ENCODE data around the gene LARGE1. TPM values are rescaled to one million over a fixed set of nuclear protein-coding genes. Genes with fewer than 3 reads are reported as not detected.

The LARGE1 gene
- total and polyA plus RNA-seq, 2 donors (not counting 1 experiment from before 2014, with no cell fraction given) = 14.1 to 19.2 TPM

GRCh38 chr22:33921525-33922348, 1.5 kb upstream of the LARGE1 start:
- Histone ChIP-seq H2AFZ (ENCODE audit: low read length) (peak overlapping the region; percentile 89), H3K27ac (ENCODE audit: insufficient read depth, low read length) (peak overlapping the region; percentile 40), H4K20me1 (ENCODE audit: control insufficient read depth, extremely low read depth, insufficient read depth, low read length) (peaks cover 2% of the 10 kb centered on the region), H3K36me3 (ENCODE audit: control insufficient read depth, insufficient read depth, low read length) (no peaks in the 10 kb centered on the region), H3K9ac (ENCODE audit: insufficient read depth, low read length) (peak overlapping the region; percentile 70), H3K4me1 (ENCODE audit: control insufficient read depth, extremely low read depth, insufficient read depth, low read length) (peaks cover 3% of the 10 kb centered on the region), H3K4me3 (replicated peaks in 1 of 4; ENCODE audit: control extremely low read depth in 1 of 4, insufficient read depth in 1 of 4, low read depth in 3 of 4, low read length in 4 of 4) (peak overlapping the region; percentile 61 to 79 (median 74)), H3K9me3 (ENCODE audit: control insufficient read depth, insufficient read depth, low read depth, low read length) (no peaks in the 10 kb centered on the region), H3K4me2 (ENCODE audit: extremely low read depth, insufficient read depth, low read length) (peak overlapping the region; percentile 100), H3K27me3 (ENCODE audit: control insufficient read depth, insufficient read depth, low read length) (peaks cover 3% of the 10 kb centered on the region), H3K79me2 (ENCODE audit: control insufficient read depth, insufficient read depth, low read length) (peaks cover 9% of the 10 kb centered on the region)
- TF ChIP-seq CTCF (conservative IDR thresholded peaks at IDR 0.05 in 1 of 2, IDR thresholded peaks at IDR 0.05 in 1 of 2; ENCODE audit: low read depth in 1 of 2, low read length in 2 of 2) (no peak), EZH2 (IDR thresholded peaks at IDR 0.05; ENCODE audit: low read length, missing control alignments) (no peak)
- peak; percentile 61 to 68 for DNase-seq (ENCODE audit: low read depth in 2 of 2)

GRCh38 chr22:33920927-33921524, 750 bp upstream of the LARGE1 start:
- Histone ChIP-seq H3K27me3 (ENCODE audit: control insufficient read depth, insufficient read depth, low read length) (peaks cover 3% of the 10 kb centered on the region), H3K4me2 (ENCODE audit: extremely low read depth, insufficient read depth, low read length) (peak overlapping the region; percentile 89), H3K79me2 (ENCODE audit: control insufficient read depth, insufficient read depth, low read length) (peaks cover 10% of the 10 kb centered on the region), H3K9me3 (ENCODE audit: control insufficient read depth, insufficient read depth, low read depth, low read length) (no peaks in the 10 kb centered on the region), H3K4me1 (ENCODE audit: control insufficient read depth, extremely low read depth, insufficient read depth, low read length) (peaks cover 3% of the 10 kb centered on the region), H3K9ac (ENCODE audit: insufficient read depth, low read length) (peak overlapping the region; percentile 14), H3K27ac (ENCODE audit: insufficient read depth, low read length) (peak overlapping the region; percentile 40), H2AFZ (ENCODE audit: low read length) (peak overlapping the region; percentile 89), H4K20me1 (ENCODE audit: control insufficient read depth, extremely low read depth, insufficient read depth, low read length) (peaks cover 2% of the 10 kb centered on the region), H3K4me3 (replicated peaks in 1 of 4; ENCODE audit: control extremely low read depth in 1 of 4, insufficient read depth in 1 of 4, low read depth in 3 of 4, low read length in 4 of 4) (peak overlapping the region; percentile 61 to 79 (median 74)), H3K36me3 (ENCODE audit: control insufficient read depth, insufficient read depth, low read length) (no peaks in the 10 kb centered on the region)
- peak; percentile 93 to 95 for DNase-seq (ENCODE audit: low read depth in 2 of 2)
- TF ChIP-seq CTCF (conservative IDR thresholded peaks at IDR 0.05 in 1 of 2, IDR thresholded peaks at IDR 0.05 in 1 of 2; ENCODE audit: low read depth in 1 of 2, low read length in 2 of 2) (no peak), EZH2 (IDR thresholded peaks at IDR 0.05; ENCODE audit: low read length, missing control alignments) (no peak)

- Histone ChIP-seq H3K79me2 (ENCODE audit: control insufficient read depth, insufficient read depth, low read length) (peaks cover 10% of the 10 kb centered on the region), H2AFZ (ENCODE audit: low read length) (peak overlapping the region; percentile 62), H3K27me3 (ENCODE audit: control insufficient read depth, insufficient read depth, low read length) (peaks cover 2% of the 10 kb centered on the region), H3K9ac (ENCODE audit: insufficient read depth, low read length) (peak overlapping the region; percentile 61), H3K4me3 (replicated peaks in 1 of 4; ENCODE audit: control extremely low read depth in 1 of 4, insufficient read depth in 1 of 4, low read depth in 3 of 4, low read length in 4 of 4) (peak overlapping the region; percentile 64 to 84 (median 76)), H3K27ac (ENCODE audit: insufficient read depth, low read length) (peak overlapping the region; percentile 47), H3K36me3 (ENCODE audit: control insufficient read depth, insufficient read depth, low read length) (no peaks in the 10 kb centered on the region), H3K9me3 (ENCODE audit: control insufficient read depth, insufficient read depth, low read depth, low read length) (no peaks in the 10 kb centered on the region), H3K4me1 (ENCODE audit: control insufficient read depth, extremely low read depth, insufficient read depth, low read length) (peaks cover 3% of the 10 kb centered on the region), H4K20me1 (ENCODE audit: control insufficient read depth, extremely low read depth, insufficient read depth, low read length) (peaks cover 2% of the 10 kb centered on the region), H3K4me2 (ENCODE audit: extremely low read depth, insufficient read depth, low read length) (peak overlapping the region; percentile 96)
- DNase-seq (ENCODE audit: low read depth in 2 of 2) = peak; percentile 28 to 49
- TF ChIP-seq CTCF (conservative IDR thresholded peaks at IDR 0.05 in 1 of 2, IDR thresholded peaks at IDR 0.05 in 1 of 2; ENCODE audit: low read depth in 1 of 2, low read length in 2 of 2) (no peak), EZH2 (IDR thresholded peaks at IDR 0.05; ENCODE audit: low read length, missing control alignments) (no peak)
These were observed 682 bp downstream of the LARGE1 start for GRCh38 chr22:33919391-33920196.

Measured in fibroblast of lung (primary cell).